HG02759 (cell line): ENCODE results near the gene FOXS1.
"Not testable (repeated sequence)": the region's sequence is repeated elsewhere in the genome, so short reads cannot be mapped to it uniquely, and the experiment has no call there.

Source experiments
- ATAC-seq: cut with Tn5 transposase; IDR thresholded peaks from one replicate; pipeline ENCODE4 v1.9.1; 2021; ENCODE audit warnings: mild to moderate bottlenecking, moderate library complexity; ENCODE audit not compliant: unreplicated experiment

Gene FOXS1

DNA sequence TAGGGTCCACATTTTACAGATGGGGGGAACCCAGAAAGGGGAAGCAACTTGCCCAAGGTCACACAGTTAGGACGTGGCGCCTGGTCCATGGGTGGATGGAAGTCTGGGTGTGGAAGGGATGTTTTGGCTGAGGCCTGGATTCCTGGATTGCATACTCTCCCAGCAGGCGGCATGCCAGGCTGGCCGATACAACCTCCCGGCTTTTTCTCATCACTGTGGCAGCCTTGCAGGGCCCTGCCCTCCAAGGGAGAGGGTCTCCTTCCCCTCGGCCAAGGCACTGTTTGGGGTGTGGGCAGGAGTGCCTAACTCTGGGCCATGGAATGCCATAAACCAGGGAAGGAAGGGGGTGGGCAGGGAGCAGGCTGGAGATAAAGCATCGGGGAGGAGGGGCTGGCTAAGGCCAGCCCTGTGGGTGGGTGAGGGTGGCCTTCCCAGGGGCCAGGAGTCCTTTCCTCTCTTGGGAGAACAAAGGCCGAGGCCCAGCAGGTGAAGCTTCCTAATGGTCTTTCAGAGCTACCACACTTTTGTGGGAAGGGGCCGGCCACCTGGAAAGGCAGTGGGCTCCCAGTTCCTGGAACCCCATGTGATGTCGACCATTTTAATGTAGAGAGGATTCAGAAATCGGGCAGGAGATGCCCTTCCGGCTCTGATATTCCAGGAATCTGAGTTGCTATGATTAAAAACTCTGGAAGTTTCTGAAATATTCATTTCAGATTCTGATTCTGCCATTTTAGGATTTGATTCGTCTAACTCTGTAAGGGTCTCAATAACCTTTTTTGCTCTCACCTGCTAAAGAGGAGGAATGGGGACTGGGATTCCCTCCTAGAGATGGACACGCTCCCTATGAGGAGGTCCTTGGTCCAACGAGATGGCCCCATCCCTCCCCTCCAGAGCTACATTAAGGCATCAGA lies 4.2 kb downstream of the FOXS1 start:
- ATAC-seq, result no peak

DNA sequence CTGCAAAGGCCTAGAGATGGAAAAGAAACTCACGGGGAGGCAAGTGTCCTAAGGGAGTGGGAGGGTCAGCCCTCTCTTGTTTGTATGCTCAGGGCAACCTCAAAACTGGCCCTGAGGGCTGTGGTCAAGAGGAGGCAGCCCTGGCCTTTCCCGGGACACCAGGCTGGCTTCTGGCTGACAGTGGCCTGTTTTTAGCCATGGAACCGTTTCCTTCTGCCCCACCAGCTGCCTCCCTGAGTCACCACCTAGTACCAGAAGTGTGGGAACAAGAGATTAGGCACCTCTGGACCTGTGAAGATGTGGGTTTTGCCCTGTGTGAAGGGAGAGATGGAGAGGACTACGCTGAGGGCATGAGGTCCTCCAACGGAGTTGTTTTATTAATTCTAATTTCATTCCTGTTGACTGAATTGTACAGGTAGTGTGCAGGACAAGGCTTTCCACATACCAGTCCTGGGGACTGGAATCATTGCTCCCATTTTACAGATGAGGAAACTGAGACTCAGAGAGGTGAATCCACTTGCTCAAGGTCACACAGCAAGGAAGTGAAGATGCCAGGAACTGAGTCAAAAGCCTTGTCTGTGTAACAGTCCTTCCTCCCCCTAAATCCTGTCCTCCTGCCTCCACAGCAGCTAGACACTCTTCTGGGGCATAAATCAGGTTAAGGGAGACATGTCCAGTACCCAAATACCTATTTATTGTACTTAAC lies 5.5 kb downstream of the FOXS1 start:
- no peak for ATAC-seq

DNA sequence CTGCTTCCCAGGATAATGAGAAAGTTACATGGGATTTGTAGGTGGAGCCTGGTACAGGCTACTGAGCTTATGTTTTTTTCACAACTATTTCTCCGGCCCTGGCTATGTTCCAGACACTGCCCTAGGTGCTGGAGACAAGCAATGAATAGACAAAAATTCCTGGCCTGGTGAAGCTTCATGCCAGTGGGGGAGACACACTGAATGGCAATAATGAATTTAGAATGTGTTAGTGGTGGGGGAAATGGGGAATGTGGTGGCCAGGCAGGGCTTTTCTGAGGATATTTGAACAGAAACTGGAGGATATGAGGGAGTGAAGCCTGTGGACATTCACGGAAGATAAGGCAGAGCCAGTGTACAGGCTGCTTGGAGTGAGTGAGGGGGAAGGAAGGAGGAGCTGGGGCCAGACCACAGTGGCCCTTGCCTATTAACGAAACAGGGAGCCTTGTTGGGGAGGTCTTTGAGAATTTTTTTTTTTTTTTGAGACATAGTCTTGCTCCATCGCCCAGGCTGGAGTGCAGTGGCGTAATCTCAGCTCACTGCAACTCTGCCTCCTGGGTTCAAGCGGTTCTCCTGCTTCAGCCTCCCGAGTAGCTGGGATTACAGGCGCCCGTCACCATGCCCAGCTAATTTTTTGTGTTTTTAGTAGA lies 6.6 kb downstream of the FOXS1 start:
- ATAC-seq, result no peak

DNA sequence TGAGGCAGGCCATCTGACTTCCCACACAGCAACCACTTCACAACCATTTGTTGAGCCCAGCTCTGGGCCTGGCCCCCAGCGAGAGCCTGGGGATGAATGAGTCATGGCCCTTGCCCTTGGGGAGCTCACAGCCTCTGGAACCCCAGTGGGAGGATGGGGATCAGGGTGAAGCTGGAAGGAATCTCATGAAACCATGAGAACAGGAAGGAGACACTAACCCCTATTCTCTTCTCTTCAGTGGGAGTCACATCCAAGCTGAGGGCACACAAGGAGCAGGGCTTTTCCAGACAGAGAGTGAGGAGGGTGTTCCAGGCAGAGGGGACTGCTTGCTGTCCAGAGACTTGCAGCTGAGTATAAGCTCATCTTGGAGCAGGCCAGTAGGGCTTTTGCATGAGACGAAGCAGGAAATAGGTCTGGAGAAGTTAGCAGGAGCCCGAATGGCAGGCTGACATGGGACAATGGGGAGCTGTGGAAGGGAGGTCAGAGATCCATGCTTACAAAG lies 7.5 kb downstream of the FOXS1 start:
- no peak for ATAC-seq

DNA sequence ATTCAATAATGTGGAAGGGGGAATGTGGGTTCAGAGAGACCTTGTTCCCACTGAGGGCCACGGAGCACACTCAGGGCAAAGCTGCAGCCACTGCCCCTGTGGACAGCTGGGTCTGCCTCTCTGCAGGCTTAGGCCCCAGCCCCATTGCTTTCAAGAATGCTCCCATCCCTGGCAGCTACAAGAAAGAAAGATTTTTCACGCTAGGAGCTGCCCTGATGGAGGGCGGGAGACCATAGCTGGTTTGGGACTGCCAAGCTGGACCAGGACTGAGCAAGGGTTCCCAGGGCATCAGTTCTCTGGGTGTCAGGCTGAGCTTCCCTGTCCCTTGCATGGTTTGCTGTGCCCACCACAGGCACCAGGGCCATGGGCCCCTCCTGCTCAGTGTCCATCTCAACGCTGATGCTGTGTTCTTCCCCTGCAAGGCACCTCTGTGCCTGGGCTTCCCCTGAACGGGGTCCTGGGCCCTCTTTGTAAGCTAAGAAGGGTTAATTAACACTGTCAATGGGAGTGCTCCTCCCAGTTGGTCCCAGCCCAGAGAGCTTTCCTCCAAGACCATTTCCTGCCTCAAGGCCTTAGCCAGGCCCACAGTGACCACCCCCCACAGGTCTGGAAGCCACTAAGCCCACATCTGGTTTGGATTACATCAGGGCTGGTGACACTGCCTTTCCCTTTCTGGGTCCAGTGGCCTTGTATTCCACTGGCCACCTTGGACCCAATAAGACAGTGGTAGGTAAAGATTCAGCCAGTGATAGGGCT lies 8.4 kb downstream of the FOXS1 start:
- ATAC-seq, result no peak

DNA sequence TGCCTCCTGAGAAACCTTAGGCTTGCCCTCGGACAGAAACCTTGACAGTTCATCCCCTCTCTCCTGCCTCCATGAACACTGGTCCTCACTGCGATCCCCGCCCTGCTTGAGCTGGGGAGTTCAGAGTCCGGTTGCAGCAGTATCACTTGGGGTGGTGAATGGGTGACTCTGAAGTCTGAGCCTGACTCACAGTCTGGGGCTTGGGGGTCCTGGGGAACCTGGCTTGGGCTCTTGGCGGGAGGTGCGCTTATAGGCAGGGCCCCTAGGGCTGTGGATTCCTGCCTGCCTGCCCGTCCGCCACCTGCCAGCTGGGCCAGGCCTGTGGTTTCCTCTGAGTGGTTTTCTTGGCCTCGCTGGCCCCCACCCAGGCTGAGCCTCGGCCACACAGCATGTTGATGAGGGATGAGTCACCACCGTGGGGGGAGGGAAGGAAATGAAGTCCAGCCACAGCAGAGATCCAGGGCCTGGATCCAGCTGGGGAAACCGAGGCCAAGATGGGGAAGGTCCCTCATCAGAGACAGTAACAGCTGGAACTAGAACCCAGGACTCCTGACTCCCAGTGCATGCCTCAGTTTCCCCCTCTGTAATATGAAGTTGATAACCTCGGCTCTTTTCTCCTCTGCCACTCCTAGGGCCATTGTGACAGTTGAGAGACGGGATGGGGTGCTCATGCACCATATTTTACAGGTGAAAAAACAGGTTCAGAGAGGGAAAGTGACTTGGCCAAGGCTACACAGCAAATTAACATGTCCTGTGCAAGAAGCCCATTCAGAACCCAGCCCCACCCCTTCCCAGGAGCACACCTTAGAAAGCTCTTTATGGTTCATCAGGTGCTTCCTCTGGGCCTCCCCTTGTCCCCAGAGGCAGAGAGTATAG lies 9.2 kb downstream of the FOXS1 start:
- peak; percentile 81 for ATAC-seq

DNA sequence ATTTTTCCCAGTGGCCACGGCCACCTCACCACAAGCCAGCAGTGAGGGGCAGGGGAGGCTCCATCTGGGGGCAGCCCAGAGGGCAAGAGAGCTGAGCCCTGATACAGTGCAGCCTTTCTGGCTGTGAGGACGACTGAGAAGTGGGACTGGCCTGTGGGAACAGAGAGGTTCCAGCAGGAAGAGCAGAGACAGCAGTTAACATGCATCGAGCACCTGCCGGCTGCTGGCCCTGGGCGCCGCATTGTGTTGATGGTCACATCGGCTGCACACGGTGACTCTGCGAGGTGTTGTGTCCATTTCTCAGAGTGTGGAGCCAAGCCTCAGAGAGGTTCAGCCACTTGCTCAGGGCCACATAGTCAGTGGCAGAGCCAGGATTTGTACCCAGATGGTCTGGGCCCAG lies 9.8 kb downstream of the FOXS1 start:
- peak; percentile 18 for ATAC-seq

DNA sequence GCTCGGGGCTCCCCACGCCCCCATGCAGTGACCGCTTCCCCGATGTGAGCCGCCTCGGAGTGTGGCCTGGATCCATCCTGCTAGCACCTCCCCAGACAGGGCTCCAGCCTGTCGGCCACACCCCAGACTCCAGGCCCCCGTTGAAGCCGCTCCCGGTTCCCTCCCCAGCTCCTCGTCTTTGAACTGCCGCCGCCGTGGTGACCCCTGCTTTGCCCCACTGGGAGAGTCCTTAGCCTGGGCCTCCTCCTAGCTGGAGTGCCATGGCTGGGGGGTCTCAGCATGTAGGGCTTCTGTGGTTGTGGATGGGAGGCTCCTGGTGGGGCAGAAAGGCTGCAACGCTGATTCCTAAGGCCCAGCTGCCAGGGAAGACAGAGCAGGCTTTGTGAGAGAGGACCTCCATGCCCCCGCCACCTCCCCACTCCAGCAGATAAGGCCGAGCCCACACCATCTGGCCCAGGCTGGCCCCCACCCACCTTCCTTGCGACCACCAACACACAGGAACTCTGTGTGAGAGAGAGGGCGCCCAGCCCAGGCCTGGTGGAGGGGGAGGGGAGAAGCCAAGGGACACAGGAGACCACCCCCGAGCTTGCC lies 11.4 kb downstream of the FOXS1 start:
- ATAC-seq, result no peak

DNA sequence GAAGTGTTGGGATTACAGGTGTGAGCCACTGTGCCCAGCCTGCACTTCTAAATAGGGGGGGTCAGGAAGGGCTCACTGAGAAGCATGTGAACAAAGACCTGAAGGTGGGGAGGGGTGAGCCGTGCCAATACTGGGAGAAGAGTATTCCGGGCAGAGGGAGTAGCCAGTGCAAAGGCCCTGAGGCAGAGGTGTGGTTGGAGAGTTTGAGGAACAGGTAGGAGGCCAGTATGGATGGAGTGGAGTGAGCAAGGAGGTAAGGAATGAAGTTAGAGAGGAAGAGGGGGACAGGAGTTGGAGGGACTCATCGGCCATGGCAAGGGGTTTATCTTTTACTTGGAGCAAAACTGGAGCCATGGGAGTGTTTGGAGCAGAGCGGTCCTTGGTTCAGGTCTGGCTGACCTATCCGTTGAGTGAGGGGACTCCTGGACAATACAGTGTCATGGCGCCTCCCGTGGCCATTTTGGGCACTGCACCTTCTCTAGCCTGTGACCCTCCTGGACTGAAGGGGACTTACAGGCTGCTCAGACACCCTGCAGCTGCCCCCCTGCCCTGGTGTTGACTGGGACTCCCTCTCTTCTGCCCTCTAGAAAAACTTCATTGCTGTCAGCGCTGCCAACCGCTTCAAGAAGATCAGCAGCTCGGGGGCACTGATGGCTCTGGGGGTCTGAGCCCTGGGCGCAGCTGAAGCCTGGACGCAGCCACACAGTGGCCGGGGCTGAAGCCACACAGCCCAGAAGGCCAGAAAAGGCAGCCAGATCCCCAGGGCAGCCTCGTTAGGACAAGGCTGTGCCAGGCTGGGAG lies 12.1 kb downstream of the FOXS1 start:
- no peak for ATAC-seq

DNA sequence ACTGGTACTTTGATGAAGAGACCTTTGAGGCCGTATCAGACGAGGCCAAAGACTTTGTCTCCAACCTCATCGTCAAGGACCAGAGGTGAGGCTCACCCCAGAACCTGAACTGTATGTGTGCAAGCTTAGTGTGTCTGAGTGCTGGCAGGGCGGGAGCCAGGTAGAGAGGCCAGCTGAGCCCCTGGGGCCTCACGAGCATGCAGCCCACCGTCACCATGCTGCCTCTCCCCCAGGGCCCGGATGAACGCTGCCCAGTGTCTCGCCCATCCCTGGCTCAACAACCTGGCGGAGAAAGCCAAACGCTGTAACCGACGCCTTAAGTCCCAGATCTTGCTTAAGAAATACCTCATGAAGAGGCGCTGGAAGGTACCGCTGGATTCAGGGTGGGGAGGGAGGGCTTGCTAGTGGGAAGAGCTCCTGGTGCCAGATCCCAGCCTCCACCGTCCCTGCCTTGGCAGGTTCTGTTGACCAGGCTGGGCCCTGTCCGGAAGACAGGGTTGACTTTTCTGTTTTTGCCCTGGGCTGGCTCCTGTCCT lies 13.6 kb downstream of the FOXS1 start:
- no peak for ATAC-seq

DNA sequence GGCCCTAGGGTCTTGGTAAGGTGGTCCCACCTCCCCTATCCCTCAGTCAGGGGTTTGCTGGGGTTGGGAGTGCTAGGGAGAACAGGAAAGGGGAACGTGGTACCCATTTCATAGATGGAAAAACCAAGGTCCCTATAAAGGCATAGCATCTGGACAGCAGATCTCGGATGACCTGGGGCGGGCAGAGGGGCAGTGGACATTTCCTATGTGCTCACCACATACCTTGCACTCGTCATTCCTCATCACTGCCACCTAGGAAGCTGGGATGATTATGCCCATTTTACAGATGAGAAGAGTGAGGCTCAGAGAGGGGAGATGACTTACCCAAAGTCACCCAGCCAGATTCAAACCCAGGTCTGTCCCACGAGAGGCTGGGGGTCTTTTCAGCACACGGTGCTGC lies 14.2 kb downstream of the FOXS1 start:
- ATAC-seq, result no peak

DNA sequence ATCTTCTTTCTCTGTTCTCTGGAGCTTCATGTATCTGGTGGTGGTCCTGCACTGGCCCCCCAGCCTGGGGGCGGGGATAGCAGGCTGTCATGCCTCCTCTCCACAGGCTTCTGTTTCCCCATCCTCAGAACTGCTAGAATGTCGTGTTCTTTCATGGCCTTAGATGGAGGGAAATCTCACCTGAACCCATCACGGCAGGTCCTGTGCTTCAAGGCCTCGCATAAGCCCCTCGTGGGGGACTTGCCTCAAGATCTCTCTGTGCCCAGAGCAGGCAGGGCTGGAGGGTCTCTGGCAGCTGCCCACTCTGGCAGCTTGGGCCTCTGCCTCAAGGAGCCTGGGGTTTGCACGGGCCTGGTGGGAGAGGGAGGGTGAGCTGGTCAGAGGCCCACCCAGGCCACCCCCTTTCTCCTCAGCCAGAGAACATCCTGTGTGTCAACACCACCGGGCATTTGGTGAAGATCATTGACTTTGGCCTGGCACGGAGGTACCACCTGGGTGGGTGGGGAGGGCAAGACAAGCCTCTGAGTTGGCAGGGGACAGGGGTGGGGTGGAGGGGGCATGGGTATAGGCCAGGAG lies 14.9 kb downstream of the FOXS1 start:
- no peak for ATAC-seq

DNA sequence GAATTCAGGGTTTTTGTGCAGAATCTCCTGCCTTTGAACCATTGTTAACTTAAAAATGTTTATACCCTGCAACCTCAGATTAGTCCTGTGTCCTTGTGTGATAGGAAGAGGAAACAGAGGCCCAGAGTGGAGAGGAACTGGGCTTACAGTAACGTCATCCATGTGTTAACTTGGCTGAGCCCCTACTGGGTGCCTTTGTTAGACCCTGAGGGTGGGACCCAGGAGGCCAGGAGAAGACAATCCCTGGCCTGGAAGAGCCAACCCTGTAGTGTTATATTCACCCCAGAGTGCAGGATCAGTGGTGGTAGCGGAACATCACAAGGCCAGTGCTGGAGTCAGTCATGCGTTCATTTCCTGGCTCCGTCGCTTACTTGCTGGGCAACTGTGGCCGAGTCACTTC lies 15.7 kb downstream of the FOXS1 start:
- no peak for ATAC-seq

DNA sequence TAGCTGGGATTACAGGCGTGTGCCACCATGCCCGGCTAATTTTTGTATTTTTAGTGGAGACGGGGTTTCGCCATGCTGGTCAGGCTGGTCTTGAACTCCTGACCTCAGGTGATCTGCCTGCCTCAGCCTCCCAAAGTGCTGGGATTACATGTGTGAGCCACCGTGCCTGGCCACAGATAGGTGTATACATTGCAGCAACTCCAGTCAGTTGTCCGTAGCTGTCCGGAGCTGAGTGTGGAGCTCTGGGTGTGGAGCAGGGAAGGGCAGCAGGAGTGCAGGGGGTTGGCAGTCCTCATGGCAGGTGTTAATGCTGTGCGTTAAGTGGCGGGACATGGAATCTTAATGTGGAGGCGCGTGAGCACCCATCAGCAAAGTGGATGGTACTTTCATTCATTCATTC lies 17.4 kb downstream of the FOXS1 start:
- not testable (repeated sequence) for ATAC-seq

DNA sequence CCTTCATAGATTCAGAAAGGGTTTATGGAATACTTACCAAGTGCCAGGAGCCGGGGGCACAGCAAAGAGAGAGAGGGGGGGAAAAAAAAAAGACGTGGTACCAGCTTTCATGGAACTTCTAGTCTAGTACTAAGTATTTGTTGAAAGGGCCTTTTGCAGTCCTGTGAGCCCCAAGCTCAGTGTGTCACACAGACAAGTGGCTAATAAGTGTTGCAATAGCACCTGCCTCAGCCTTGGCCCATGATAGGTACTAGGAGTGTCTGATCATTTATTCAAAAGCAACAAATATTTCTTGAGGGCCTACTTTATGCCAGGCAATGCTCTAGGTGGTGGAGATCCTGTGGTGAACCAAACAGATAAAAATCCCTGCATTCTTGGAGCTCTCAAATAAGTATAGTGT lies 18.3 kb downstream of the FOXS1 start:
- no peak for ATAC-seq

DNA sequence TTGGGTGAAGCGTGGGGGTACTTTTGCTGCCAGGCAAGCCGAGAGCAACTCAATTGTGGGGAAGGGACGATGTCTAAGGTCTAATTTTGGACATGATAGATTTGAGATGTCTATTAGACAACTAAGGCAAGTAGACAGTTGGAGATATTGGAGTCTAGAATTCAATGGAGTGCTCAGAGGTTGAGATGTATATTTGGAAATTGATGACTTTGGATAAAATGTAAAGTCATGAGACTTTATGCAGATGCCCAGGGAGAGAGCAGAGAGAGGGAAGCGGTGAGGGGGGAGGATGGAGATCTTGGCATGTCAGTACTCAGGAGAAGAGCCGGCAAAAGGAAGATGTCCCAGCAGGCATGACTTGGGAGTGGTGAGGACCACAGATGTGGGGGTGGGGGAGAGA lies 19.3 kb downstream of the FOXS1 start:
- no peak for ATAC-seq

DNA sequence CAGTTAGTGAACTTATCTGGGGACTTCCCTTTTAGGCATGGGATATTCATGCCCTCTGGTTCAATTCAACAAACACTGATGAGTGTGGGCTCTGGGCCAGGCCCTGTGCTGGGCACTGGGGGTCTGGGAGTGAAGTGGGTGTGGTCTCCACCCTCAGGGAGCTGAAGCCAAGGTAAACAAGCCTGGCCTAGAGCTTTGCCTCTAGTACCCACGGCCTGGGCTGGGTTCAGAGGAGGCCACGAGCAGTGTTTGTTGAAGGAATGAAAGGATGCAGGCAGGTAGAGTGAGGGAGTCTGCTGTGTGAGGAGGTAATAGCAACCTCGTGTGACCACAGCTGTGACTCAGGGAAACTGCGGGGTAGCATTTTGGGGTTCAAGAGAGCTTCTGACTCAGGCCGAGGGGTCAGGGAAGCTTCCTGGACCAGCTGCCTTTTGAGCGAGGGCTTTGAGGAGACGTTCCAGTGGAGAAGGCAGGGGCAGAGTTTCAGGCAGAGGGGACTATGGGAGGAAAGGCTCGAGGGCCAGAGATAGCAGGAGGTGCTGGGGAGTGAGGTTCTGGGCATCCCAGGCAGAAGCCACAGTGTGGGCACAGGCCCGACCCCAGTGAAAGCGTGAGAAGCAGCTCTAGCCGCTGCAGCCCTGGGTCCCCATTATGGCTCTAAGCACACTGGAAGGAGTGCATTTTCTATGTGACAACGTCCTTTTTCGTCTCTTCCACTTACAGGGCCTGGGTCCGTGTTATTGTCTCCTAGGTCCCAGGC lies 20.7 kb downstream of the FOXS1 start:
- ATAC-seq, result no peak
